HUES48 (cell line): ENCODE data around the gene CDHR4.
"Not testable (repeated sequence)": the region's sequence is repeated elsewhere in the genome, so short reads cannot be mapped to it uniquely, and the experiment has no call there.

Experiments
- H3K27ac ChIP-seq: one replicate; pipeline ENCODE4 v1.7.0; 2013; ENCODE audit warnings: low read depth, low read length, inconsistent platforms
- H3K27me3 ChIP-seq: 2 replicates; pipeline ENCODE4 v1.6.1; 2013; ENCODE audit warnings: mild to moderate bottlenecking, low read length; ENCODE audit not compliant: control insufficient read depth, insufficient read depth
- H3K36me3 ChIP-seq: 2 replicates; pipeline ENCODE4 v1.6.1; 2013; ENCODE audit warnings: low read length; ENCODE audit not compliant: control insufficient read depth, insufficient read depth
- H3K4me1 ChIP-seq: 2 replicates; pipeline ENCODE4 v1.6.1; 2013; ENCODE audit warnings: mild to moderate bottlenecking, low read length; ENCODE audit not compliant: control insufficient read depth, insufficient read depth
- H3K4me3 ChIP-seq: 2 replicates; pipeline ENCODE4 v1.5.1; 2013; ENCODE audit warnings: mild to moderate bottlenecking, low read depth, low read length
- H3K9ac ChIP-seq: 2 replicates; pipeline ENCODE4 v1.6.1; 2013; ENCODE audit warnings: mild to moderate bottlenecking, low read depth, low read length, moderate library complexity
- H3K9me3 ChIP-seq: 2 replicates; pipeline ENCODE4 v1.6.1; 2013; ENCODE audit warnings: low read length; ENCODE audit not compliant: control insufficient read depth, insufficient read depth

The CDHR4 gene

GRCh38 chr3:49787182-49787464 lies 12.6 kb downstream of the CDHR4 start:
- H3K36me3 ChIP-seq: peaks cover 11% of the 10 kb centered on the region
- H3K27me3 ChIP-seq: no peaks in the 10 kb centered on the region
- no peak overlapping the region for H3K27ac ChIP-seq
- H3K4me1 ChIP-seq: peaks cover 3% of the 10 kb centered on the region; the same call in 1 of the 2 replicates
- peak overlapping the region; percentile 51; the same call in 1 of the 2 replicates for H3K4me3 ChIP-seq
- H3K9ac ChIP-seq: no peak overlapping the region
- H3K9me3 ChIP-seq: no peaks in the 10 kb centered on the region

GRCh38 chr3:49786357-49787181 lies 13.1 kb downstream of the CDHR4 start, which contains the start of gene IP6K1:
TSS of gene IP6K1 (minus strand) at chr3:49786542. CDS start at chr3:49748040, 38,502 bp downstream.
- H3K4me3 ChIP-seq: peak within 1 kb of the TSS; percentile 99
- peak within 1 kb of the TSS; percentile 54 for H3K9ac ChIP-seq
- H3K4me1 ChIP-seq: peaks cover 3% of the 10 kb centered on the region; the same call in 1 of the 2 replicates
- H3K27ac ChIP-seq: peak within 1 kb of the TSS; percentile 90
- H3K9me3 ChIP-seq: no peaks in the 10 kb centered on the region
- H3K27me3 ChIP-seq: no peaks in the 10 kb centered on the region
- peaks cover 14% of the 10 kb centered on the region for H3K36me3 ChIP-seq

GRCh38 chr3:49785565-49786356 lies 13.9 kb downstream of the CDHR4 start:
- Histone ChIP-seq H3K9ac (peak overlapping the region; percentile 54), H3K27me3 (no peaks in the 10 kb centered on the region), H3K4me1 (peaks cover 3% of the 10 kb centered on the region; the same call in 1 of the 2 replicates), H3K9me3 (no peaks in the 10 kb centered on the region), H3K27ac (peak overlapping the region; percentile 90), H3K36me3 (peaks cover 20% of the 10 kb centered on the region), H3K4me3 (peak overlapping the region; percentile 99)

- H3K27ac ChIP-seq: not testable (repeated sequence)
Measured at GRCh38 chr3:49782277-49782676, 17.4 kb downstream of the CDHR4 start.

GRCh38 chr3:49781415-49782199 lies 18.1 kb downstream of the CDHR4 start:
- peaks cover 27% of the 10 kb centered on the region for H3K36me3 ChIP-seq
- H3K4me1 ChIP-seq: no peaks in the 10 kb centered on the region
- no peaks in the 10 kb centered on the region for H3K9me3 ChIP-seq
- H3K9ac ChIP-seq: no peak overlapping the region
- no peak overlapping the region for H3K27ac ChIP-seq
- no peak overlapping the region for H3K4me3 ChIP-seq
- H3K27me3 ChIP-seq: no peaks in the 10 kb centered on the region

More at GRCh38 chr3:49782277-49782676, 17.4 kb downstream of the CDHR4 start:
- not testable (repeated sequence) for H3K9ac ChIP-seq, H3K4me1 ChIP-seq, H3K4me3 ChIP-seq, H3K27me3 ChIP-seq, H3K9me3 ChIP-seq
- peaks cover 25% of the 10 kb centered on the region for H3K36me3 ChIP-seq

- H3K36me3 ChIP-seq: peaks cover 30% of the 10 kb centered on the region
- not testable (repeated sequence) for H3K4me1 ChIP-seq, H3K27me3 ChIP-seq, H3K4me3 ChIP-seq, H3K9ac ChIP-seq, H3K9me3 ChIP-seq, H3K27ac ChIP-seq
Measured at GRCh38 chr3:49780975-49781365, 18.7 kb downstream of the CDHR4 start.

GRCh38 chr3:49780080-49780974 lies 19.3 kb downstream of the CDHR4 start:
- Histone ChIP-seq H3K27ac (no peak overlapping the region), H3K4me3 (no peak overlapping the region)

GRCh38 chr3:49779358-49780079 lies 20.2 kb downstream of the CDHR4 start:
- Histone ChIP-seq H3K4me1 (no peaks in the 10 kb centered on the region), H3K9me3 (no peaks in the 10 kb centered on the region), H3K27ac (no peak overlapping the region), H3K9ac (no peak overlapping the region), H3K27me3 (no peaks in the 10 kb centered on the region), H3K4me3 (no peak overlapping the region), H3K36me3 (peaks cover 26% of the 10 kb centered on the region)

More at GRCh38 chr3:49780080-49780974, 19.3 kb downstream of the CDHR4 start:
- Histone ChIP-seq H3K9ac (no peak overlapping the region), H3K27me3 (no peaks in the 10 kb centered on the region), H3K36me3 (peaks cover 30% of the 10 kb centered on the region), H3K9me3 (no peaks in the 10 kb centered on the region), H3K4me1 (no peaks in the 10 kb centered on the region)

- H3K27ac ChIP-seq, H3K9me3 ChIP-seq, H3K9ac ChIP-seq, H3K27me3 ChIP-seq, H3K4me3 ChIP-seq, H3K4me1 ChIP-seq: not testable (repeated sequence)
- peaks cover 11% of the 10 kb centered on the region for H3K36me3 ChIP-seq
Measured at GRCh38 chr3:49776101-49776500, 23.6 kb downstream of the CDHR4 start.
